MM.1S (cell line): Measurements from ENCODE around the gene CSRP1.
"Not testable (repeated sequence)": the region's sequence is repeated elsewhere in the genome, so short reads cannot be mapped to it uniquely, and the experiment has no call there.

Source experiments
- DNase-seq: peaks from one replicate; pipeline ENCODE4 v3.0.0-alpha.2; 2015
- H2AFZ ChIP-seq: fragments of 300-600 bp; sonication (generic); 2 replicates; pipeline ENCODE4 v1.6.0; 2016; ENCODE audit warnings: antibody characterized with exemption, low read length
- H3F3A ChIP-seq: fragments of 300-600 bp; sonication (generic); 2 replicates; pipeline ENCODE4 v1.6.1; 2016; ENCODE audit warnings: mild to moderate bottlenecking, antibody characterized with exemption, low read length, moderate library complexity, mixed read lengths; ENCODE audit not compliant: insufficient read depth
- H3K27ac ChIP-seq: fragments of 300-600 bp; sonication (generic); 2 replicates; pipeline ENCODE4 v1.5.1; 2016; ENCODE audit warnings: mild to moderate bottlenecking, low read length
- H3K27me3 ChIP-seq: fragments of 300-600 bp; sonication (generic); replicated peaks from 2 replicates; pipeline ENCODE4 v1.6.0; 2016; ENCODE audit warnings: low read length; ENCODE audit not compliant: insufficient read depth
- H3K36me3 ChIP-seq: fragments of 300-600 bp; sonication (generic); replicated peaks from 2 replicates; pipeline ENCODE4 v1.6.1; 2016; ENCODE audit warnings: mild to moderate bottlenecking, low read length, mixed read lengths; ENCODE audit not compliant: insufficient read depth
- H3K4me1 ChIP-seq: fragments of 300-600 bp; sonication (generic); 2 replicates; pipeline ENCODE4 v1.6.1; 2016; ENCODE audit warnings: low read length, mixed read lengths
- H3K4me2 ChIP-seq: fragments of 300-600 bp; sonication (generic); 2 replicates; pipeline ENCODE4 v1.6.0; 2016; ENCODE audit warnings: low read depth, low read length
- H3K4me3 ChIP-seq: fragments of 300-600 bp; sonication (generic); 2 replicates; pipeline ENCODE4 v1.5.1; 2016; ENCODE audit warnings: low read length, mixed read lengths
- H3K79me2 ChIP-seq: fragments of 300-600 bp; sonication (generic); 2 replicates; pipeline ENCODE4 v1.6.1; 2016; ENCODE audit warnings: mixed run types, low read length, mixed read lengths
- H3K9ac ChIP-seq: fragments of 300-600 bp; sonication (generic); 2 replicates; pipeline ENCODE4 v1.6.1; 2016; ENCODE audit warnings: low read length, mixed read lengths
- H3K9me2 ChIP-seq: fragments of 300-600 bp; sonication (generic); replicated peaks from 2 replicates; pipeline ENCODE4 v1.6.1; 2016; ENCODE audit warnings: mild to moderate bottlenecking, low read length, mixed read lengths; ENCODE audit not compliant: insufficient read depth
- H3K9me3 ChIP-seq: fragments of 300-600 bp; sonication (generic); replicated peaks from 2 replicates; pipeline ENCODE4 v1.6.1; 2016; ENCODE audit warnings: mild to moderate bottlenecking, low read length, mixed read lengths; ENCODE audit not compliant: insufficient read depth
- H4K20me1 ChIP-seq: fragments of 300-600 bp; sonication (generic); 2 replicates; pipeline ENCODE4 v1.6.1; 2016; ENCODE audit warnings: mild to moderate bottlenecking, low read length, moderate library complexity, mixed read lengths; ENCODE audit not compliant: insufficient read depth
- EZH2 ChIP-seq: fragments of 300-600 bp; sonication (generic); optimal IDR thresholded peaks from 2 replicates; pipeline ENCODE3; 2017; ENCODE audit warnings: low read depth, mild to moderate bottlenecking, antibody characterized with exemption, low read length, mixed read lengths
- EZH2phosphoT487 ChIP-seq: fragments of 300-600 bp; sonication (generic); IDR thresholded peaks from 2 replicates; pipeline ENCODE4 v1.6.1; 2018; ENCODE audit warnings: antibody characterized with exemption, low read length
- TF ChIP-seq, protein P1 (sequence below): fragments of 300-600 bp; sonication (generic); IDR thresholded peaks from 2 replicates; pipeline ENCODE4 v1.5.1; 2016; ENCODE audit warnings: antibody characterized with exemption, low read length, mixed read lengths

The CSRP1 gene

GRCh38 chr1:201495551-201496295 lies 11.2 kb downstream of the CSRP1 start:
- Histone ChIP-seq H3K4me1 (no peaks in the 10 kb centered on the region), H3K36me3 (0 out of 2 replicates have a peak, but pooled peaks cover 6% of the 10 kb centered on the region), H3K9me2 (no peaks in the 10 kb centered on the region), H3F3A (no peaks in the 10 kb centered on the region), H2AFZ (no peak overlapping the region), H3K79me2 (peaks cover 26% of the 10 kb centered on the region), H3K9me3 (no peaks in the 10 kb centered on the region), H4K20me1 (no peaks in the 10 kb centered on the region), H3K9ac (no peak overlapping the region), H3K4me3 (no peak overlapping the region), H3K27ac (no peak overlapping the region), H3K4me2 (no peak overlapping the region), H3K27me3 (no peaks in the 10 kb centered on the region)
- no peak for DNase-seq
- TF ChIP-seq, protein P1, sequence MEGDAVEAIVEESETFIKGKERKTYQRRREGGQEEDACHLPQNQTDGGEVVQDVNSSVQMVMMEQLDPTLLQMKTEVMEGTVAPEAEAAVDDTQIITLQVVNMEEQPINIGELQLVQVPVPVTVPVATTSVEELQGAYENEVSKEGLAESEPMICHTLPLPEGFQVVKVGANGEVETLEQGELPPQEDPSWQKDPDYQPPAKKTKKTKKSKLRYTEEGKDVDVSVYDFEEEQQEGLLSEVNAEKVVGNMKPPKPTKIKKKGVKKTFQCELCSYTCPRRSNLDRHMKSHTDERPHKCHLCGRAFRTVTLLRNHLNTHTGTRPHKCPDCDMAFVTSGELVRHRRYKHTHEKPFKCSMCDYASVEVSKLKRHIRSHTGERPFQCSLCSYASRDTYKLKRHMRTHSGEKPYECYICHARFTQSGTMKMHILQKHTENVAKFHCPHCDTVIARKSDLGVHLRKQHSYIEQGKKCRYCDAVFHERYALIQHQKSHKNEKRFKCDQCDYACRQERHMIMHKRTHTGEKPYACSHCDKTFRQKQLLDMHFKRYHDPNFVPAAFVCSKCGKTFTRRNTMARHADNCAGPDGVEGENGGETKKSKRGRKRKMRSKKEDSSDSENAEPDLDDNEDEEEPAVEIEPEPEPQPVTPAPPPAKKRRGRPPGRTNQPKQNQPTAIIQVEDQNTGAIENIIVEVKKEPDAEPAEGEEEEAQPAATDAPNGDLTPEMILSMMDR, result no peak
- TF ChIP-seq EZH2 (no peak), EZH2phosphoT487 (no peak)

GRCh38 chr1:201493757-201494617 lies 12.9 kb downstream of the CSRP1 start:
- no peak overlapping the region for H3K9ac ChIP-seq
- H3K79me2 ChIP-seq, result peaks cover 15% of the 10 kb centered on the region
- no peak overlapping the region for H3K4me2 ChIP-seq
- no peak for DNase-seq
- no peaks in the 10 kb centered on the region for H3K9me3 ChIP-seq
- no peak overlapping the region for H2AFZ ChIP-seq
- no peaks in the 10 kb centered on the region for H4K20me1 ChIP-seq
- H3K27me3 ChIP-seq, result no peaks in the 10 kb centered on the region
- no peak overlapping the region for H3K4me3 ChIP-seq
- TF ChIP-seq EZH2, result no peak
- 0 out of 2 replicates have a peak, but pooled peaks cover 6% of the 10 kb centered on the region for H3K36me3 ChIP-seq
- H3K4me1 ChIP-seq, result no peaks in the 10 kb centered on the region
- H3K9me2 ChIP-seq, result no peaks in the 10 kb centered on the region
- no peak overlapping the region for H3K27ac ChIP-seq
- H3F3A ChIP-seq, result no peaks in the 10 kb centered on the region

DNA sequence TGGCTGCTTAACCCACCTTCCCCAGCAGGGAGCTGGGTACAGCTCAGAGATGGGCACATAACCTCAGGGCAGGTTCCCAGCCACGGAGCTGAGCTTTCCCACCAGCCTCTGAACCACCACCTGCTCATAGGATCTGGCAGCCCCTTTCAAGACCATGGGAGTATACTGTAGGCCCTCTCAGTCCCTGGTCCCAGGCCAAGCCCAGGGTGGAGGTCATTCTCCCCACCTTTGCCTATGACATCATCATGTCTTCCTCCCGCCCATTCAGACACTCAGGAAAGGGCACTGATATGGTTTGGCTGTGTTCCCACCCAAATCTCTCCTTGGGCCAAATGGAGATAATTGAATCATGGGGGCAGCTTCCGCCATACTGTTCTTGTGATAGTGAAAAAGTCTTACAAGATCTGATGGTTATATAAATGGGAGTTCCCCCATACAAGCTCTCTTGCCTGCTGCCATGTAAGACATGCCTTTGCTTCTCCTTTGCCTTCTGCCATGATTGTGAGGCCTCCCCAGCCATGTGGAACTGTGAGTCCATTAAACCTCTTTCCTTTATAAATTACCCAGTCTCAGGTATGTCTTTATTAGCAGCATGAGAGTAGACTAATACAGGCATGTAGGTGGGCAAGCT lies 13.8 kb downstream of the CSRP1 start:
- not testable (repeated sequence) for DNase-seq, H4K20me1 ChIP-seq, H3K27ac ChIP-seq, H3K4me1 ChIP-seq, H3F3A ChIP-seq, H3K79me2 ChIP-seq, H3K4me3 ChIP-seq, H2AFZ ChIP-seq, H3K4me2 ChIP-seq, H3K27me3 ChIP-seq, H3K9ac ChIP-seq, H3K9me3 ChIP-seq, H3K9me2 ChIP-seq, H3K36me3 ChIP-seq

DNA sequence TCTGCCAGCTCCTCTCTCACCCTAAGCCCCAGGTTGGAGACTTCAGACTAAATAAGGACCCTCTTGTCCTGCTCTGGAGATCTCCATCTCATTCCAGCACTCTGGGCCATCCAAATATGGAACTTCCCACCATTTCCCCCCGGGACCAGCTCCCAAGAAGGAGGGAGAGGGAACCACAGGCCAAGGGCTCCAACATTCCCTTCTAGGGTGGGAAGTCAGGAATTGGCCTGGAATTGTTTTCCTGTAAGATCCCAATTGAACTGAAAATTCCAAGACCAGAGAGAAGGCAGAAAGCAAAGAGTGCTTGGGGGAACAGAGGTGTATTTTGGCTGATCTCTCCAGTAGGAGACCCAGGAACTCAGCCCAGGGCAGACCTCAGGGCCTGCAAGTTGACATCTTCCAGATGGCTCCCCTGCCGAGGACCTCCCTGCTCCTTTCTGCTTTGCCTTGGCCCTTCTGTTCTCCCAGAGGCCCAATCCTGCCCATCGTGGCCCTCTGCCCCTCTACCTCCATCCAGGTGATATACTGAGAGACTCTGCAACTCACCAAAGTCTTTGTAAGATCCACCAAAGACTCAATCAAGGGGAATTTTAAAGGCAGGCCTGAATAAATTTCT lies 14.9 kb downstream of the CSRP1 start:
- Histone ChIP-seq H3K27ac (no peak overlapping the region), H3K4me2 (no peak overlapping the region), H3K4me3 (no peak overlapping the region), H2AFZ (no peak overlapping the region), H3K4me1 (no peaks in the 10 kb centered on the region), H4K20me1 (no peaks in the 10 kb centered on the region), H3K36me3 (0 out of 2 replicates have a peak, but pooled peaks cover 6% of the 10 kb centered on the region), H3K9ac (no peak overlapping the region), H3K79me2 (peaks cover 3% of the 10 kb centered on the region), H3F3A (no peaks in the 10 kb centered on the region), H3K9me2 (no peaks in the 10 kb centered on the region), H3K9me3 (no peaks in the 10 kb centered on the region), H3K27me3 (no peaks in the 10 kb centered on the region)
- no peak for TF ChIP-seq EZH2
- TF ChIP-seq, protein P1, result no peak
- TF ChIP-seq EZH2phosphoT487, result no peak
- DNase-seq, result no peak
